ENCODE measurements around the gene LARP4B. TPM values are rescaled to one million over a fixed set of nuclear protein-coding genes. Genes with fewer than 3 reads are reported as not detected.

LARP4B gene
- polyA plus RNA-seq, 1 donor from 2014 or later, result 14.2 TPM

DNA sequence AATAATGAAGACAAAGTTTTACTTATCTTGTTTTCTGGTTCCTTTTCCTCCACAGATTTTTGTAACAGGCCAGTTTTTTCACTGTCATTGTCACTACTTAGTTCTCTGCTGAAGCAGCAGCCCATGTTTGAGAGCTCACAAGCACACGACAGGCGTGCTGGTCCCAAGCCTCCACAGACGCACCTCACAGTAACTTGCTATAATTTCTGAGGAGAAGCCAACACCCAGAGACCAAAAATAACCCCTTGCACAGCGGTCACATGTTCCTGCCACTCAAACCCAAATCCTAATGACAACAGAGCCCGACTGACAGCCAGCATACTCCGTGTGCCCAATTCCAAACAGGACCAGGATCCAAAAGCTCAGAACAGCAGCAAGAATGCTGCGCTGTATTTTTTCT is 58.5 kb downstream of the LARP4B start:
- Histone ChIP-seq H3F3A (ENCODE audit: insufficient read depth, low read length, poor library complexity, severe bottlenecking) (no peaks in the 10 kb centered on the region), H2AFZ (ENCODE audit: low read depth, low read length) (no peak overlapping the region), H3K27me3 (ENCODE audit: insufficient read depth, low read depth, low read length) (no peaks in the 10 kb centered on the region), H3K27ac (ENCODE audit: low read length) (no peak overlapping the region), H3K9me3 (ENCODE audit: low read length) (no peaks in the 10 kb centered on the region), H3K9me2 (ENCODE audit: insufficient read depth, low read length) (no peaks in the 10 kb centered on the region), H3K4me2 (ENCODE audit: low read length) (no peak overlapping the region), H3K79me2 (replicated peaks; ENCODE audit: insufficient read depth, low read length) (no peaks in the 10 kb centered on the region), H3K36me3 (ENCODE audit: insufficient read depth, low read length) (no peaks in the 10 kb centered on the region), H3K9ac (ENCODE audit: low read length) (no peak overlapping the region), H4K20me1 (ENCODE audit: insufficient read depth) (no peaks in the 10 kb centered on the region), H3K4me3 (ENCODE audit: low read length) (no peak overlapping the region)
- TF ChIP-seq RAD21 (conservative IDR thresholded peaks at IDR 0.05) (no peak), EP300 (conservative IDR thresholded peaks at IDR 0.05; ENCODE audit: poor library complexity, severe bottlenecking) (no peak), POLR2AphosphoS5 (IDR thresholded peaks at IDR 0.05) (no peak), MXI1 (conservative IDR thresholded peaks at IDR 0.05; ENCODE audit: poor library complexity, severe bottlenecking) (no peak), TAF1 (IDR thresholded peaks at IDR 0.05; ENCODE audit: low read depth) (no peak), SMC3 (conservative IDR thresholded peaks at IDR 0.05; ENCODE audit: poor library complexity) (no peak), EZH2 (IDR thresholded peaks at IDR 0.05; ENCODE audit: borderline replicate concordance, insufficient read depth, low read length, poor library complexity, severe bottlenecking) (no peak)
- TF ChIP-seq, protein P1, sequence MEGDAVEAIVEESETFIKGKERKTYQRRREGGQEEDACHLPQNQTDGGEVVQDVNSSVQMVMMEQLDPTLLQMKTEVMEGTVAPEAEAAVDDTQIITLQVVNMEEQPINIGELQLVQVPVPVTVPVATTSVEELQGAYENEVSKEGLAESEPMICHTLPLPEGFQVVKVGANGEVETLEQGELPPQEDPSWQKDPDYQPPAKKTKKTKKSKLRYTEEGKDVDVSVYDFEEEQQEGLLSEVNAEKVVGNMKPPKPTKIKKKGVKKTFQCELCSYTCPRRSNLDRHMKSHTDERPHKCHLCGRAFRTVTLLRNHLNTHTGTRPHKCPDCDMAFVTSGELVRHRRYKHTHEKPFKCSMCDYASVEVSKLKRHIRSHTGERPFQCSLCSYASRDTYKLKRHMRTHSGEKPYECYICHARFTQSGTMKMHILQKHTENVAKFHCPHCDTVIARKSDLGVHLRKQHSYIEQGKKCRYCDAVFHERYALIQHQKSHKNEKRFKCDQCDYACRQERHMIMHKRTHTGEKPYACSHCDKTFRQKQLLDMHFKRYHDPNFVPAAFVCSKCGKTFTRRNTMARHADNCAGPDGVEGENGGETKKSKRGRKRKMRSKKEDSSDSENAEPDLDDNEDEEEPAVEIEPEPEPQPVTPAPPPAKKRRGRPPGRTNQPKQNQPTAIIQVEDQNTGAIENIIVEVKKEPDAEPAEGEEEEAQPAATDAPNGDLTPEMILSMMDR (IDR thresholded peaks at IDR 0.05; ENCODE audit: poor library complexity, severe bottlenecking), result no peak
- TF ChIP-seq, protein P2, sequence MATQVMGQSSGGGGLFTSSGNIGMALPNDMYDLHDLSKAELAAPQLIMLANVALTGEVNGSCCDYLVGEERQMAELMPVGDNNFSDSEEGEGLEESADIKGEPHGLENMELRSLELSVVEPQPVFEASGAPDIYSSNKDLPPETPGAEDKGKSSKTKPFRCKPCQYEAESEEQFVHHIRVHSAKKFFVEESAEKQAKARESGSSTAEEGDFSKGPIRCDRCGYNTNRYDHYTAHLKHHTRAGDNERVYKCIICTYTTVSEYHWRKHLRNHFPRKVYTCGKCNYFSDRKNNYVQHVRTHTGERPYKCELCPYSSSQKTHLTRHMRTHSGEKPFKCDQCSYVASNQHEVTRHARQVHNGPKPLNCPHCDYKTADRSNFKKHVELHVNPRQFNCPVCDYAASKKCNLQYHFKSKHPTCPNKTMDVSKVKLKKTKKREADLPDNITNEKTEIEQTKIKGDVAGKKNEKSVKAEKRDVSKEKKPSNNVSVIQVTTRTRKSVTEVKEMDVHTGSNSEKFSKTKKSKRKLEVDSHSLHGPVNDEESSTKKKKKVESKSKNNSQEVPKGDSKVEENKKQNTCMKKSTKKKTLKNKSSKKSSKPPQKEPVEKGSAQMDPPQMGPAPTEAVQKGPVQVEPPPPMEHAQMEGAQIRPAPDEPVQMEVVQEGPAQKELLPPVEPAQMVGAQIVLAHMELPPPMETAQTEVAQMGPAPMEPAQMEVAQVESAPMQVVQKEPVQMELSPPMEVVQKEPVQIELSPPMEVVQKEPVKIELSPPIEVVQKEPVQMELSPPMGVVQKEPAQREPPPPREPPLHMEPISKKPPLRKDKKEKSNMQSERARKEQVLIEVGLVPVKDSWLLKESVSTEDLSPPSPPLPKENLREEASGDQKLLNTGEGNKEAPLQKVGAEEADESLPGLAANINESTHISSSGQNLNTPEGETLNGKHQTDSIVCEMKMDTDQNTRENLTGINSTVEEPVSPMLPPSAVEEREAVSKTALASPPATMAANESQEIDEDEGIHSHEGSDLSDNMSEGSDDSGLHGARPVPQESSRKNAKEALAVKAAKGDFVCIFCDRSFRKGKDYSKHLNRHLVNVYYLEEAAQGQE (IDR thresholded peaks at IDR 0.05; ENCODE audit: borderline replicate concordance), result no peak

GRCh38 chr10:871951-872403 is 59.5 kb downstream of the LARP4B start:
- Histone ChIP-seq H3K36me3 (ENCODE audit: insufficient read depth, low read length) (no peaks in the 10 kb centered on the region), H3K4me2 (ENCODE audit: low read length) (no peak overlapping the region), H3K9ac (ENCODE audit: low read length) (no peak overlapping the region), H3K79me2 (replicated peaks; ENCODE audit: insufficient read depth, low read length) (no peaks in the 10 kb centered on the region), H3K9me2 (ENCODE audit: insufficient read depth, low read length) (no peaks in the 10 kb centered on the region), H3K4me3 (ENCODE audit: low read length) (no peak overlapping the region), H3K27ac (ENCODE audit: low read length) (no peak overlapping the region), H3K27me3 (ENCODE audit: insufficient read depth, low read depth, low read length) (no peaks in the 10 kb centered on the region), H4K20me1 (ENCODE audit: insufficient read depth) (no peaks in the 10 kb centered on the region), H3F3A (ENCODE audit: insufficient read depth, low read length, poor library complexity, severe bottlenecking) (no peaks in the 10 kb centered on the region), H3K9me3 (ENCODE audit: low read length) (no peaks in the 10 kb centered on the region), H2AFZ (ENCODE audit: low read depth, low read length) (no peak overlapping the region)
- TF ChIP-seq MXI1 (conservative IDR thresholded peaks at IDR 0.05; ENCODE audit: poor library complexity, severe bottlenecking) (no peak), EZH2 (IDR thresholded peaks at IDR 0.05; ENCODE audit: borderline replicate concordance, insufficient read depth, low read length, poor library complexity, severe bottlenecking) (no peak), RAD21 (conservative IDR thresholded peaks at IDR 0.05) (no peak), EP300 (conservative IDR thresholded peaks at IDR 0.05; ENCODE audit: poor library complexity, severe bottlenecking) (no peak)
- TF ChIP-seq, protein P1 (IDR thresholded peaks at IDR 0.05; ENCODE audit: poor library complexity, severe bottlenecking), result no peak
